Measurements from ENCODE around the gene CPLX3.

DNA sequence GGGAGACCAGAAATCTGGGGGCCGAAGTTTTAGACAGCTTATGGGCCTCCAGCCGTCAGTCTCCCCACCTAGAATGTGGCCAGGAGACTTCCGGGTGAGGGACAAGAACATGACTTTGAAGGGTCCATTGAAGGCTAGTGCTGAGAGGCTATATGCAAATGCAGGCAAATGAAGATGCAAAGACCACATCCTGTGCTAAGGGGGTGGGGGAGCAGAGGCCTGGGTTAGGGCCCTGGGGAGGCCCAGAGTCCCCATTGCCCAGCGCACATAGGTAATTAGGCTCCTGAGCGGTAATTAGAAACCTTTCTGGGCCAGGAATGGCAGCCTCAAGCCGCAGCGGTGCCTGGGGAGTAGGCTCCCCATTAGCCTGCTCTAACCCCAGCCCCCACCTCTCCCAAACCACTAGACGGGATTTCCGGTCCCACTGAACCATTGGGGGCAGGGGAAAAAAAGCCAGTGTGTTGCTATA lies 37.7 kb upstream of the CPLX3 start:
- TF ChIP-seq CTCF (IDR thresholded peaks at IDR 0.05) (no peak), POLR2A (IDR thresholded peaks at IDR 0.05) (no peak)

All from uterus (tissue), 2 donors.